Measurements from ENCODE around the gene SVEP1.

The SVEP1 gene

GRCh38 chr9:110456681-110457080 is 122.9 kb downstream of the SVEP1 start:
- no peak overlapping the region for H3K4me3 ChIP-seq (ENCODE audit: low read depth, low read length)
- no peaks in the 10 kb centered on the region for H3K4me1 ChIP-seq (ENCODE audit: control insufficient read depth, insufficient read depth, low read length)
- no peak for TF ChIP-seq ZNF776 (tag by site-specific recombination; IDR thresholded peaks at IDR 0.05; ENCODE audit: borderline replicate concordance)
- no peak for TF ChIP-seq ZNF335 (tag by site-specific recombination; conservative IDR thresholded peaks at IDR 0.05)
- no peak for TF ChIP-seq SP2 (tag by site-specific recombination; IDR thresholded peaks at IDR 0.05)
- no peak for TF ChIP-seq ZNF692 (tag by site-specific recombination; IDR thresholded peaks at IDR 0.05)
- no peak for TF ChIP-seq ZNF23 (tag by site-specific recombination; IDR thresholded peaks at IDR 0.05; ENCODE audit: borderline replicate concordance)
- no peak for TF ChIP-seq ZNF132 (tag by site-specific recombination; IDR thresholded peaks at IDR 0.05; ENCODE audit: borderline replicate concordance)
- no peaks in the 10 kb centered on the region for H3K36me3 ChIP-seq (ENCODE audit: control insufficient read depth in 2 of 2, insufficient read depth in 1 of 2, low read length in 2 of 2)
- H3K27ac ChIP-seq (ENCODE audit: extremely low read depth, low read depth, low read length) = no peak overlapping the region
- ChIA-PET POLR2A (no interaction called here), CTCF (no interaction called here)
- no peaks in the 10 kb centered on the region for H3K9me3 ChIP-seq (ENCODE audit: control insufficient read depth, insufficient read depth, low read depth, low read length)

- H3K9me3 ChIP-seq (ENCODE audit: control insufficient read depth, insufficient read depth, low read depth, low read length) = no peaks in the 10 kb centered on the region
- H3K36me3 ChIP-seq (ENCODE audit: control insufficient read depth in 2 of 2, insufficient read depth in 1 of 2, low read length in 2 of 2) = no peaks in the 10 kb centered on the region
- H3K4me1 ChIP-seq (ENCODE audit: control insufficient read depth, insufficient read depth, low read length) = no peaks in the 10 kb centered on the region
- no peak for TF ChIP-seq ZBTB10 (tag by site-specific recombination; IDR thresholded peaks at IDR 0.05)
- TF ChIP-seq TSHZ1 (tag by site-specific recombination; IDR thresholded peaks at IDR 0.05; ENCODE audit: borderline replicate concordance) = no peak
- no peak for TF ChIP-seq HOXA7 (CRISPR knock-in tag; IDR thresholded peaks at IDR 0.05; ENCODE audit: borderline replicate concordance)
- no peak for TF ChIP-seq HIC1 (tag by site-specific recombination; IDR thresholded peaks at IDR 0.05)
- no peak for TF ChIP-seq SP2 (tag by site-specific recombination; IDR thresholded peaks at IDR 0.05)
- no peak for TF ChIP-seq ZNF354C (tag by site-specific recombination; IDR thresholded peaks at IDR 0.05; ENCODE audit: borderline replicate concordance, low read depth)
- TF ChIP-seq ZNF324 (tag by site-specific recombination; IDR thresholded peaks at IDR 0.05) = no peak
- TF ChIP-seq ZNF221 (tag by site-specific recombination; IDR thresholded peaks at IDR 0.05; ENCODE audit: borderline replicate concordance) = no peak
- no peak for TF ChIP-seq KLF7 (tag by site-specific recombination; IDR thresholded peaks at IDR 0.05; ENCODE audit: borderline replicate concordance)
- no peak for TF ChIP-seq ZNF302 (tag by site-specific recombination; IDR thresholded peaks at IDR 0.05; ENCODE audit: low read depth)
- no peak for TF ChIP-seq ZNF416 (tag by site-specific recombination; IDR thresholded peaks at IDR 0.05)
- TF ChIP-seq ZBTB26 (tag by site-specific recombination; optimal IDR thresholded peaks at IDR 0.05) = no peak
- no peak for TF ChIP-seq ZNF837 (tag by site-specific recombination; IDR thresholded peaks at IDR 0.05)
- TF ChIP-seq ZSCAN23 (tag by site-specific recombination; IDR thresholded peaks at IDR 0.05) = no peak
- TF ChIP-seq ZNF138 (tag by site-specific recombination; IDR thresholded peaks at IDR 0.05; ENCODE audit: borderline replicate concordance) = no peak
- CTCF ChIA-PET = no interaction called here
- POLR2A ChIA-PET = no interaction called here
- H3K4me3 ChIP-seq (ENCODE audit: low read depth, low read length) = no peak overlapping the region
- H3K27ac ChIP-seq (ENCODE audit: extremely low read depth, low read depth, low read length) = no peak overlapping the region
These were observed 123.7 kb downstream of the SVEP1 start for GRCh38 chr9:110455860-110456259.
